Hepatocyte (in vitro differentiated cells): ENCODE data around the gene PLA2G3. TPM values are rescaled to one million over a fixed set of nuclear protein-coding genes. Genes with fewer than 3 reads are reported as not detected.

Experiments
- DNase-seq: peaks from one replicate; pipeline ENCODE4 v3.0.0-alpha.2; 2016; ENCODE audit warnings: low spot score
- H2AFZ ChIP-seq: fragments of 200-600 bp; sonication (generic); 2 replicates; pipeline ENCODE4 v1.6.0; 2016; ENCODE audit warnings: antibody characterized with exemption, mild to moderate bottlenecking
- H3K27ac ChIP-seq: fragments of 200-600 bp; sonication (generic); 2 replicates; pipeline ENCODE4 v1.5.1; 2016; ENCODE audit warnings: mild to moderate bottlenecking
- H3K27me3 ChIP-seq: fragments of 200-600 bp; sonication (generic); 2 replicates; pipeline ENCODE4 v1.6.1; 2016
- H3K36me3 ChIP-seq: fragments of 200-600 bp; sonication (generic); replicated peaks from 2 replicates; pipeline ENCODE4 v1.5.1; 2016; ENCODE audit warnings: low read depth; ENCODE audit not compliant: insufficient read depth
- H3K4me1 ChIP-seq: fragments of 200-600 bp; sonication (generic); 2 replicates; pipeline ENCODE4 v1.5.1; 2016; ENCODE audit warnings: mild to moderate bottlenecking, moderate library complexity; ENCODE audit not compliant: insufficient read depth
- H3K4me2 ChIP-seq: fragments of 200-600 bp; sonication (generic); 2 replicates; pipeline ENCODE4 v1.6.0; 2016
- H3K4me3 ChIP-seq: fragments of 200-600 bp; sonication (generic); 2 replicates; pipeline ENCODE4 v1.5.1; 2016; ENCODE audit warnings: mild to moderate bottlenecking
- H3K79me2 ChIP-seq: fragments of 200-600 bp; sonication (generic); 2 replicates; pipeline ENCODE4 v1.6.0; 2017; ENCODE audit warnings: mild to moderate bottlenecking
- H3K9me2 ChIP-seq: fragments of 200-600 bp; sonication (generic); replicated peaks from 2 replicates; pipeline ENCODE4 v1.6.0; 2017; ENCODE audit warnings: mild to moderate bottlenecking; ENCODE audit not compliant: insufficient read depth
- H3K9me3 ChIP-seq: fragments of 200-600 bp; sonication (generic); 2 replicates; pipeline ENCODE4 v1.5.1; 2016; ENCODE audit warnings: low read depth, mild to moderate bottlenecking
- H4K20me1 ChIP-seq: fragments of 200-600 bp; sonication (generic); 2 replicates; pipeline ENCODE4 v1.6.0; 2016; ENCODE audit warnings: mild to moderate bottlenecking; ENCODE audit not compliant: insufficient read depth, poor library complexity, severe bottlenecking
- CTCF ChIP-seq: fragments of 200-600 bp; sonication (generic); IDR thresholded peaks from 2 replicates; pipeline ENCODE4 v1.5.1; 2016; ENCODE audit warnings: antibody characterized with exemption, mild to moderate bottlenecking; ENCODE audit not compliant: poor library complexity
- EZH2 ChIP-seq: fragments of 200-600 bp; sonication (generic); IDR thresholded peaks from 2 replicates; pipeline ENCODE4 v1.6.1; 2016; ENCODE audit warnings: antibody characterized with exemption, mild to moderate bottlenecking, borderline replicate concordance
- EZH2phosphoT487 ChIP-seq: fragments of 200-600 bp; sonication (generic); IDR thresholded peaks from one replicate; pipeline ENCODE4 v1.6.1; 2018; ENCODE audit warnings: antibody characterized with exemption, mild to moderate bottlenecking, low read depth, moderate library complexity; ENCODE audit not compliant: unreplicated experiment, severe bottlenecking
- WGBS: methylation state at CpG from one replicate; pipeline ENCODE4 v1.1.6; 2016; ENCODE audit warnings: low lambda C conversion rate; ENCODE audit errors: missing lambda C conversion rate; 5-methylcytosine and 5-hydroxymethylcytosine counted together
- polyA plus RNA-seq: library from polyadenylated mRNA; unstranded; fragments of >200 nt; fragmentation: Nextera tagmentation; extraction: Ambion mirVana; gene quantifications from 2 replicates; pipeline ENCODE4 v1.2.1, GENCODE V29; 2016
- total RNA-seq: library from RNA; depleted of rRNA; stranded (reverse); fragments of >200 nt; gene quantifications from 2 replicates; pipeline ENCODE4 v1.2.3, GENCODE V29; 2014

The PLA2G3 gene
- total and polyA plus RNA-seq, 2 experiments from 2014 or later: 0.10 to 0.52 TPM

GRCh38 chr22:31094741-31095140 is 45.6 kb downstream of the PLA2G3 start:
- Histone ChIP-seq H3K27me3 (no peaks in the 10 kb centered on the region), H3K9me2 (no peaks in the 10 kb centered on the region), H3K4me3 (no peak overlapping the region), H3K4me2 (no peak overlapping the region), H3K36me3 (no peaks in the 10 kb centered on the region), H3K27ac (no peak overlapping the region), H3K79me2 (no peaks in the 10 kb centered on the region), H3K4me1 (no peaks in the 10 kb centered on the region), H2AFZ (no peak overlapping the region), H3K9me3 (no peaks in the 10 kb centered on the region), H4K20me1 (no peaks in the 10 kb centered on the region)
- 96% methylated on average over 7 of the region's 7 CpGs for WGBS
- DNase-seq: no peak
- TF ChIP-seq CTCF (no peak), EZH2phosphoT487 (no peak), EZH2 (no peak)

- 92% methylated on average over 5 of the region's 5 CpGs for WGBS
- no peaks in the 10 kb centered on the region for H3K4me1 ChIP-seq
Measured at GRCh38 chr22:31094021-31094551, 46.2 kb downstream of the PLA2G3 start.

GRCh38 chr22:31093086-31093850 is 47.0 kb downstream of the PLA2G3 start:
- H3K4me3 ChIP-seq: no peak overlapping the region
- no peak overlapping the region for H3K27ac ChIP-seq
- no peaks in the 10 kb centered on the region for H3K9me2 ChIP-seq
- H3K9me3 ChIP-seq: no peaks in the 10 kb centered on the region
- no peaks in the 10 kb centered on the region for H3K27me3 ChIP-seq
- H3K79me2 ChIP-seq: no peaks in the 10 kb centered on the region
- no peak overlapping the region for H2AFZ ChIP-seq
- no peaks in the 10 kb centered on the region for H3K4me1 ChIP-seq
- WGBS: 94% methylated on average over 28 of the region's 33 CpGs
- no peak overlapping the region for H3K4me2 ChIP-seq
- TF ChIP-seq EZH2: no peak
- no peak for TF ChIP-seq EZH2phosphoT487
- no peak for TF ChIP-seq CTCF
- H3K36me3 ChIP-seq: no peaks in the 10 kb centered on the region
- DNase-seq: peak; percentile 5
- peaks cover 3% of the 10 kb centered on the region for H4K20me1 ChIP-seq

More at GRCh38 chr22:31094021-31094551, 46.2 kb downstream of the PLA2G3 start:
- Histone ChIP-seq H3K4me3 (no peak overlapping the region), H3K27me3 (no peaks in the 10 kb centered on the region), H3K27ac (no peak overlapping the region), H3K9me3 (no peaks in the 10 kb centered on the region), H3K4me2 (no peak overlapping the region), H2AFZ (no peak overlapping the region), H4K20me1 (peaks cover 3% of the 10 kb centered on the region), H3K36me3 (no peaks in the 10 kb centered on the region), H3K79me2 (no peaks in the 10 kb centered on the region), H3K9me2 (no peaks in the 10 kb centered on the region)
- TF ChIP-seq CTCF (no peak), EZH2 (no peak), EZH2phosphoT487 (no peak)
- DNase-seq: no peak
